Measurements from ENCODE around the gene PNLDC1.
"Not testable (repeated sequence)": the region's sequence is repeated elsewhere in the genome, so short reads cannot be mapped to it uniquely, and the experiment has no call there.

The PNLDC1 gene

GRCh38 chr6:159821122-159821521, 21.0 kb downstream of the PNLDC1 start:
- H3K9me3 ChIP-seq (ENCODE audit: control insufficient read depth, insufficient read depth, low read length), result no peaks in the 10 kb centered on the region
- H3K4me1 ChIP-seq (ENCODE audit: control insufficient read depth, insufficient read depth, low read length), result no peaks in the 10 kb centered on the region
- H3K27me3 ChIP-seq (ENCODE audit: control insufficient read depth, insufficient read depth, low read length), result no peaks in the 10 kb centered on the region
- no peak overlapping the region for H3K4me3 ChIP-seq (ENCODE audit: low read length)
- no peak for DNase-seq (ENCODE audit: low read depth, low spot score)
- no peak overlapping the region for H3K27ac ChIP-seq (ENCODE audit: low read length)
- no peaks in the 10 kb centered on the region for H3K36me3 ChIP-seq (ENCODE audit: control insufficient read depth, insufficient read depth, low read length)
- no CpG with 5 or more reads among the region's 11 CpGs for WGBS (ENCODE audit: insufficient coverage, insufficient read length)

- no peaks in the 10 kb centered on the region for H3K9me3 ChIP-seq (ENCODE audit: control insufficient read depth, insufficient read depth, low read length)
- H3K36me3 ChIP-seq (ENCODE audit: control insufficient read depth, insufficient read depth, low read length), result no peaks in the 10 kb centered on the region
- H3K4me3 ChIP-seq (ENCODE audit: low read length), result no peak overlapping the region
- H3K27me3 ChIP-seq (ENCODE audit: control insufficient read depth, insufficient read depth, low read length), result no peaks in the 10 kb centered on the region
- H3K4me1 ChIP-seq (ENCODE audit: control insufficient read depth, insufficient read depth, low read length), result no peaks in the 10 kb centered on the region
- WGBS (ENCODE audit: insufficient coverage, insufficient read length), result no CpG with 5 or more reads among the region's 10 CpGs
- no peak for DNase-seq (ENCODE audit: low read depth, low spot score)
- H3K27ac ChIP-seq (ENCODE audit: low read length), result no peak overlapping the region
These were observed 21.6 kb downstream of the PNLDC1 start for GRCh38 chr6:159821726-159822125.

DNA sequence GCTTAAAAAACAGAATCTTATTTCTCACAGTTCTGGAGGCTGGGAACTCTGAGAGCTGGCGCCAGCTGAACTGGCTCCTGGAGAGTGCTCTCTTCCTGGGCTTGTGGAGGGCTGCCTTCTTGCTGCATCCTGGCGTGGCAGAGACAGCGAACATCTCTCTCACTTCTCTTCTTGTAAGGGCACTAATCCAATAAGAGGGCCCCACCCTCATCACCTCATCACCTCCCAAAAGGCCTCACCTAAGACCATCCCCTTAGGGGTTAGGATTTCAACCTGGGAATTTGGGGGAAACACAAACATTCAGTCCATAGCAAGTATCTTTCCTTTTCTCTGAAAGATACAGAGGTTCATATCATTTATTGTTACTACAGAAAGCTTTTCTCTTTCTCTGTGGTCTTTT, 23.9 kb downstream of the PNLDC1 start:
- Histone ChIP-seq H3K27me3 (ENCODE audit: control insufficient read depth, insufficient read depth, low read length) (no peaks in the 10 kb centered on the region), H3K4me3 (ENCODE audit: low read length) (no peak overlapping the region), H3K9me3 (ENCODE audit: control insufficient read depth, insufficient read depth, low read length) (no peaks in the 10 kb centered on the region), H3K4me1 (ENCODE audit: control insufficient read depth, insufficient read depth, low read length) (no peaks in the 10 kb centered on the region), H3K27ac (ENCODE audit: low read length) (no peak overlapping the region), H3K36me3 (ENCODE audit: control insufficient read depth, insufficient read depth, low read length) (no peaks in the 10 kb centered on the region)
- DNase-seq (ENCODE audit: low read depth, low spot score), result no peak
- WGBS (ENCODE audit: insufficient coverage, insufficient read length), result no CpG with 5 or more reads among the region's 3 CpGs

DNA sequence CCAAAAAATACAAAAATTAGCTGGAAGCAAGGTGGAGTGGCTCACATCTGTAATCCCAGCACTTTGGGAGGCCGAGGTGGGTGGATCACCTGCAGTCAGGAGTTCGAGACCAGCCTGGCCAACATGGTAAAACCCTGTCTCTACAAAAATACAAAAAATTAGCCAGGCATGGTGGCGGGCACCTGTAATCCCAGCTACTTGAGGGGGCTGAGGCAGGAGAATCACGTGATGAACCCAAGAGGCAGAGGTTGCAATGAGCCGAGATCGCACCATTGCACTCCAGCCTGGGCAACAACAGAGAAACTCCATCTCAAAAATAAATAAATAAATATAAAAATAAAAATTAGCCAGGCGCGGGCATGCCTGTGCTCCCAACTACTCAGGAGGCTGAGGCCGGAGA, 24.6 kb downstream of the PNLDC1 start:
- H3K9me3 ChIP-seq (ENCODE audit: control insufficient read depth, insufficient read depth, low read length); H3K4me3 ChIP-seq (ENCODE audit: low read length); H3K36me3 ChIP-seq (ENCODE audit: control insufficient read depth, insufficient read depth, low read length); DNase-seq (ENCODE audit: low read depth, low spot score); H3K27me3 ChIP-seq (ENCODE audit: control insufficient read depth, insufficient read depth, low read length); H3K27ac ChIP-seq (ENCODE audit: low read length); H3K4me1 ChIP-seq (ENCODE audit: control insufficient read depth, insufficient read depth, low read length): not testable (repeated sequence)
- WGBS (ENCODE audit: insufficient coverage, insufficient read length), result no CpG with 5 or more reads among the region's 9 CpGs

DNA sequence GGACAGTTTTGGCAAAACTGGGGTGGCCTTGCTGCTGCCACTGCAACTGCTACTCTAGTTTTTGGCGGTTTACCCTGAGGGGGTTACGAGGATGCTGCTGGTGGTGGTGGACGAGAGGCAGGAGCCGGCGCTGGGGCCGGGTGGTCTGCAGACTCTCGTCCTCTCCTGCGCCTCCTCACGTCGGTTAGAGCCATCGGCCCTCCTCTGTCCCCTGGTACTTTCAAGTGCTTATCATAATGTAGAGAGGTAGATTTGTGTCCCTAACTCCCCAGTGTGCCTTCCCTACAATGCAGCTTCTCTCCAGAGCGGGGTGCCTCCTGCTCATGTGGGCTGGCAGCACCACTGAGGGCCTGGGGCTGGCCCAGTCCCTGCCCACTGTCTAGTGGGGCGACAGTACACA, 25.9 kb downstream of the PNLDC1 start:
- H3K27me3 ChIP-seq (ENCODE audit: control insufficient read depth, insufficient read depth, low read length), result no peaks in the 10 kb centered on the region
- H3K36me3 ChIP-seq (ENCODE audit: control insufficient read depth, insufficient read depth, low read length), result no peaks in the 10 kb centered on the region
- WGBS (ENCODE audit: insufficient coverage, insufficient read length), result no CpG with 5 or more reads among the region's 13 CpGs
- no peaks in the 10 kb centered on the region for H3K9me3 ChIP-seq (ENCODE audit: control insufficient read depth, insufficient read depth, low read length)
- no peak for DNase-seq (ENCODE audit: low read depth, low spot score)
- H3K4me3 ChIP-seq (ENCODE audit: low read length), result no peak overlapping the region
- H3K27ac ChIP-seq (ENCODE audit: low read length), result no peak overlapping the region
- peaks cover 4% of the 10 kb centered on the region for H3K4me1 ChIP-seq (ENCODE audit: control insufficient read depth, insufficient read depth, low read length)

DNA sequence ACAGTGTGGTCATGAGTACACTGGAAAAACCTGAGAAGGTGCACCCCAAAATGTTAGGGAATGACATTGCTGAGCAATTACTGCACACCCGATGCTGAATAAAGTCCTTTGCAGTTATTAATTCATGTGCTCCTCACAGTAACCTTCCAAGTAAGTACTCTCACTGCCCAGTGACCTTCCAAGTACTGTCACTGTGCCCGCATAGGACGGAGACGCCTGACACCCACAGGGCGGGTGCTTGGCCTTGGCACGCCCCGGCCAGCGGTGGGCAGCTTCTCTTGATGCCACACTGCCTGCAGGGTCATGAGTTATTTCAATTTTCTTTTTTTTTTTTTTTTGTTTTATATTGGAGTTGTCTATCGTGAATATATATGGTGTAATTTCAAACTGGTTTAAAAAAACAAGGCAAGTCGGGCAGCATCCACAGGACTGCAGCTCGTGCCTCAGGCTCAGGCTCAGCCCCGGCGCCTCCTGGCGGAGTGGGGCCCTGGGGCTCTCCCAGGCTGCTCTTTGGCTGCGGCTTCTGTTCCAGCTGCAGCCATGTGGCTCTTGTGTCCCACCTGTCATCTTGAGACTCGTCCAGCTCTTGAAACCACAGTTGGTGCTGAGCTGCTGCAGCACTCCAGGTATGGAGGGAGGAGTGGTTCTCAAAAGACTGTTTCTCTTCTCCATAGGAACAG, 27.0 kb downstream of the PNLDC1 start:
- Histone ChIP-seq H3K4me1 (ENCODE audit: control insufficient read depth, insufficient read depth, low read length) (peaks cover 8% of the 10 kb centered on the region), H3K9me3 (ENCODE audit: control insufficient read depth, insufficient read depth, low read length) (no peaks in the 10 kb centered on the region), H3K4me3 (ENCODE audit: low read length) (no peak overlapping the region), H3K36me3 (ENCODE audit: control insufficient read depth, insufficient read depth, low read length) (no peaks in the 10 kb centered on the region), H3K27ac (ENCODE audit: low read length) (no peak overlapping the region), H3K27me3 (ENCODE audit: control insufficient read depth, insufficient read depth, low read length) (no peaks in the 10 kb centered on the region)
- DNase-seq (ENCODE audit: low read depth, low spot score), result no peak
- WGBS (ENCODE audit: insufficient coverage, insufficient read length), result no CpG with 5 or more reads among the region's 16 CpGs

- no peak for DNase-seq (ENCODE audit: low read depth, low spot score)
- no peak overlapping the region for H3K4me3 ChIP-seq (ENCODE audit: low read length)
- no peak overlapping the region for H3K27ac ChIP-seq (ENCODE audit: low read length)
- no CpG with 5 or more reads among the region's 7 CpGs for WGBS (ENCODE audit: insufficient coverage, insufficient read length)
- H3K36me3 ChIP-seq (ENCODE audit: control insufficient read depth, insufficient read depth, low read length), result no peaks in the 10 kb centered on the region
- peaks cover 8% of the 10 kb centered on the region for H3K4me1 ChIP-seq (ENCODE audit: control insufficient read depth, insufficient read depth, low read length)
- H3K27me3 ChIP-seq (ENCODE audit: control insufficient read depth, insufficient read depth, low read length), result no peaks in the 10 kb centered on the region
- no peaks in the 10 kb centered on the region for H3K9me3 ChIP-seq (ENCODE audit: control insufficient read depth, insufficient read depth, low read length)
These were observed 28.0 kb downstream of the PNLDC1 start for GRCh38 chr6:159828074-159828473.

DNA sequence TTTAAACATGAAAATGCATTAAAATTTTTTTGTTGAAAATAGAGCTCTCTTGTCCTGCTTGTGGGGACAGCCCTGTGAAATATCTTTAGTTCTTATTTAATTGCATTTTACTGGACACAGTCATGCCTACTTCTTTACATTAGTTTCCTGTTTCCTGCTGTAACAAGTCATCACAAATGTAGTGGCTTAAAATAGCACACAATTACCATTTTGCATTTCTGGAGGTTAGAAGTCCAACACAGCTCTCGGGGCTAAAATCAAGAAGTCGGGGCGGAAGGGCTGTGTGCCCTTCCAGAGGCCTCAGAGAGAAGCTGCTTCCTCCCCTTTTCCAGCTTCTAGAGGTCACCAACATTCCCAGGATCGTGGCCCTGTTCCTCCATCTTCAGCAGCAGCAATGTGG, 29.4 kb downstream of the PNLDC1 start:
- no peak overlapping the region for H3K27ac ChIP-seq (ENCODE audit: low read length)
- H3K9me3 ChIP-seq (ENCODE audit: control insufficient read depth, insufficient read depth, low read length), result no peaks in the 10 kb centered on the region
- H3K4me1 ChIP-seq (ENCODE audit: control insufficient read depth, insufficient read depth, low read length), result peaks cover 8% of the 10 kb centered on the region
- no CpG with 5 or more reads among the region's 4 CpGs for WGBS (ENCODE audit: insufficient coverage, insufficient read length)
- no peaks in the 10 kb centered on the region for H3K36me3 ChIP-seq (ENCODE audit: control insufficient read depth, insufficient read depth, low read length)
- no peak for DNase-seq (ENCODE audit: low read depth, low spot score)
- H3K4me3 ChIP-seq (ENCODE audit: low read length), result no peak overlapping the region
- H3K27me3 ChIP-seq (ENCODE audit: control insufficient read depth, insufficient read depth, low read length), result no peaks in the 10 kb centered on the region

DNA sequence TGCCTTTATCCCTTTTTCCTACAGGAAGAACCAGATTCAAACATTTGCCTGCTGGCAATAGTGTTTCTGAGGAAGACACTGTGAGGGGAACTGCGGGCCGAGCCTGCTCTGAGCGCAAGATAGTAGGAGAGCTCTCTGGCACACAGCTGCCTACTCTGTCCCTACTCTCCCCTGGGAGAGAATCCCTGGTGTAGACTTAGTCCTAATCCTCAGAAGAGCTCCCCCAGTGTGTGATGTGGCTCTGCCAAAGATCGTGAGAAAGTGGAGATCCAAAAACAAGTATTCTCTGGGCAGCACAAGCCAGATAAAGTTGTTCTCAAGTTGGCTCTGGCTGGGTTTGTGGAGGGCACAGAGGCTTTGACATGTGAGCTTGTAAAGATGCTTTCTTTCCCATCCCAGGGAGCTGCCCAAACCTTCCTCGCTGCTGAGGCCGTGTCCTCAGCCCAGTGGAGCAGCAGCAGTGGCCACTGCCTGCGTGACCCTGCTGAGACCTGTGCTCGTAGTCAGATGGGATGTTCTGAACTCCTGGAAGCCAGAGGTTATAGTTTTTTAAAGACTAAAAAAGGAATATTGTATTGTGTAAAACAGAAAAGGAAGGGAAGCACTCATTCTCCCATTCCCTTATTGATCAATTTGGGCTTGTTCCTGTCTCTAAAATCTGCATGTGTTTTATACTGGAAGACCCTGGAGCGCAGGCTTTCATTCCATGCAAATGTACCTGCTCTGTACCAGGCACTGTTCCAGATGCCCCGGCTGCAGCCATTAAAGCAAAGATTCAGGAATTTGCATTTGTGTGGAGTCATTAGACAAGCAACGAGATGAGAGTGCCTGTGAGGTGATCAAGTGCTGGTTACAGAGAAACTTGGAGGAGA, 30.7 kb downstream of the PNLDC1 start:
- Histone ChIP-seq H3K36me3 (ENCODE audit: control insufficient read depth, insufficient read depth, low read length) (no peaks in the 10 kb centered on the region), H3K4me3 (ENCODE audit: low read length) (no peak overlapping the region), H3K4me1 (ENCODE audit: control insufficient read depth, insufficient read depth, low read length) (peaks cover 10% of the 10 kb centered on the region), H3K27ac (ENCODE audit: low read length) (no peak overlapping the region), H3K9me3 (ENCODE audit: control insufficient read depth, insufficient read depth, low read length) (no peaks in the 10 kb centered on the region), H3K27me3 (ENCODE audit: control insufficient read depth, insufficient read depth, low read length) (no peaks in the 10 kb centered on the region)
- DNase-seq (ENCODE audit: low read depth, low spot score), result no peak
- WGBS (ENCODE audit: insufficient coverage, insufficient read length), result no CpG with 5 or more reads among the region's 11 CpGs

GRCh38 chr6:159831373-159831679, 31.2 kb downstream of the PNLDC1 start:
- H3K27me3 ChIP-seq (ENCODE audit: control insufficient read depth, insufficient read depth, low read length), result no peaks in the 10 kb centered on the region
- WGBS (ENCODE audit: insufficient coverage, insufficient read length), result no CpG with 5 or more reads among the region's 4 CpGs
- H3K4me3 ChIP-seq (ENCODE audit: low read length), result no peak overlapping the region
- no peaks in the 10 kb centered on the region for H3K36me3 ChIP-seq (ENCODE audit: control insufficient read depth, insufficient read depth, low read length)
- no peak for DNase-seq (ENCODE audit: low read depth, low spot score)
- H3K4me1 ChIP-seq (ENCODE audit: control insufficient read depth, insufficient read depth, low read length), result peaks cover 11% of the 10 kb centered on the region
- H3K27ac ChIP-seq (ENCODE audit: low read length), result no peak overlapping the region
- no peaks in the 10 kb centered on the region for H3K9me3 ChIP-seq (ENCODE audit: control insufficient read depth, insufficient read depth, low read length)

DNA sequence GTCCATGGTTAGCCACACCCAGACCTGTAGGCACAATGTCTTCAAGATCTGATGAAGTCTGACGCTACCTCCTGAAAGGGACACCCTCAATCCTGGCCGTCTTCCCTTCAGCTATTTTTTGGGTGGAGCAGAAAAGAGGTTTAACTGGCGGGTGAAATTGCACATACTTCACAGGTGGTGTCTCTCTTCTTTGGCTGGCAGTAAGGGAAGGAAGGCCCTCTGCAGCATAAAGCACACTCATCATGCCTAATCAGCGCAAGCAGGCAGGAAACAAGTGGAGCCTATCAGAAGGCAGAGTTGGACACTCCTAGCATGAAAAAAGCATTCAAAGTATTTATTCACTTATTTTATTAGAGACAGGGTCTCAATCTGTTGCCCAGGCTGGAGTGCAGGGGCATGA, 32.9 kb downstream of the PNLDC1 start:
- Histone ChIP-seq H3K27ac (ENCODE audit: low read length) (no peak overlapping the region), H3K9me3 (ENCODE audit: control insufficient read depth, insufficient read depth, low read length) (no peaks in the 10 kb centered on the region)

More for the DNA sequence above, 32.9 kb downstream of the PNLDC1 start:
- no CpG with 5 or more reads among the region's 4 CpGs for WGBS (ENCODE audit: insufficient coverage, insufficient read length)
- Histone ChIP-seq H3K4me1 (ENCODE audit: control insufficient read depth, insufficient read depth, low read length) (peaks cover 12% of the 10 kb centered on the region), H3K36me3 (ENCODE audit: control insufficient read depth, insufficient read depth, low read length) (no peaks in the 10 kb centered on the region), H3K27me3 (ENCODE audit: control insufficient read depth, insufficient read depth, low read length) (no peaks in the 10 kb centered on the region), H3K4me3 (ENCODE audit: low read length) (no peak overlapping the region)
- no peak for DNase-seq (ENCODE audit: low read depth, low spot score)

Measured in iPS DF 6.9 (cell line).